GM18508 (cell line): Measurements from ENCODE around the gene SLC16A6.
"Not testable (repeated sequence)": the region's sequence is repeated elsewhere in the genome, so short reads cannot be mapped to it uniquely, and the experiment has no call there.

Experiments used
- ATAC-seq: cut with Tn5 transposase; IDR thresholded peaks from one replicate; pipeline ENCODE4 v1.9.1; 2021; ENCODE audit warnings: moderate number of reproducible peaks; ENCODE audit not compliant: insufficient read depth, unreplicated experiment

The SLC16A6 gene, protein sequence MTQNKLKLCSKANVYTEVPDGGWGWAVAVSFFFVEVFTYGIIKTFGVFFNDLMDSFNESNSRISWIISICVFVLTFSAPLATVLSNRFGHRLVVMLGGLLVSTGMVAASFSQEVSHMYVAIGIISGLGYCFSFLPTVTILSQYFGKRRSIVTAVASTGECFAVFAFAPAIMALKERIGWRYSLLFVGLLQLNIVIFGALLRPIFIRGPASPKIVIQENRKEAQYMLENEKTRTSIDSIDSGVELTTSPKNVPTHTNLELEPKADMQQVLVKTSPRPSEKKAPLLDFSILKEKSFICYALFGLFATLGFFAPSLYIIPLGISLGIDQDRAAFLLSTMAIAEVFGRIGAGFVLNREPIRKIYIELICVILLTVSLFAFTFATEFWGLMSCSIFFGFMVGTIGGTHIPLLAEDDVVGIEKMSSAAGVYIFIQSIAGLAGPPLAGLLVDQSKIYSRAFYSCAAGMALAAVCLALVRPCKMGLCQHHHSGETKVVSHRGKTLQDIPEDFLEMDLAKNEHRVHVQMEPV

DNA sequence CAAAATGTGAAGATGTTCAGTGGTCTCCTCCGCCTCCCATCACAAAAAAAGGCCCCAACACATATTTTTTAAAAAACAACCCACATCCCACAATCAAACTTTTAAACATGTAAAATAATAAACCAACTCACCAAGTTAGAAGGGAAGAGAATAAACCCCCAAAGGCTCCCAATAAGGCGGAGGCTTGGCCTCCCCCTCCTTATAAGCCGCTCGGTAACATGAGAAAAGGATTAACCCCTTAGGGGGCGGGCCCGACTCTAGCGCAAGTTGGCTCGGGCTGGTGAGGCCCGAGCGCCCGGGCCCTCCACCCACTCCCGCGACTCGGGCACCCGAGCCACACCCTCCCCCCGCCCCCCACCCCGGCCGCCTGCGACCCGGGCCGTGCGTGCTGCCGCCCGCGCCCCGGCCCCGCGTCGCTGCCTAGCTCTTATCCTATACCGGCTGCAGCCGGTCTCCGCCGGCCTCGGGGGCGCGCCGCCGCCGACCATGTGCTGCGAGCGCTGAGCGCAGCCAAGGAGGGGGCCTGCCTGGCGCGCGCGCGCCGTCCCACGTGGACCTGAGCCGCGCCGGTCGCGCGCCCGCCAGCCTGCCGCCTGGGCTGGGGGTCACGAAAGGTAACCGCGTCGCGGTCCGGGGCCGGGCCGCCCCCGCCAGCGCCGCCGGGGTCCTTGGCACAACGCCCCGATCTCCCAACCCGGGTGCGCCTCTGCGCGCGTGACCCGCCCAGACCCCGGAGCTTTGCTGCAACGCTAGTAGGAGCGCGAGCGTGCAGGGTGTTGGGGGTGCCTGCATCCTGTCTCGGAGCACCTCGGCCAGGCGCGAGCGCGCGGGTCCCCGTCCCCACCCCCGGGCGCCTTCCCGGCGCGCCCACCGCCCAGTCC is at the start of gene SLC16A6, which contains the start of gene ARSG:
TSS of gene SLC16A6 (minus strand) at position 173 of the 881 bp plus-strand sequence. CDS start 12,807 bp downstream, outside the sequence.
TSS of gene ARSG (plus strand) at position 541 of the 881 bp plus-strand sequence. CDS start 15,999 bp downstream, outside the sequence.
- ATAC-seq = no peak

DNA sequence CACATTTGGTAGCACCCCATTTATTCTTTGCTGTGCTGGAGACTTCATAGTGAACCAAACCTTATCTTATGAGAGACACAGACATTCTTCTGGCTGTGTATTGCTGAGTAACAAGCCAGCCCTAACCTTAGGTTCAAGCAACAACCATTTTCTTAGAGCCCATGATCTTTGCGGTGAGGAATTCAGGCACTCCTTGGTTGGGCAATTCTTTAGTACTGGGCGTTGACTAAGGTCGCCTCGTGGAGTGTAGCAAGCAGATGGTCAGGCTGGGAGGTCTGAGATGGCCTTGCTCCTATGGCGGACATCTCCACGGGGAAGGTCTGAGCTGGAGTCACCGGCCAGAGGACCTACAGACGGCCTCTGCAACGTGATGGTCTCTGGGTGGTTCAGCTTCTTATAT is 43.5 kb upstream of the SLC16A6 start:
- no peak for ATAC-seq

DNA sequence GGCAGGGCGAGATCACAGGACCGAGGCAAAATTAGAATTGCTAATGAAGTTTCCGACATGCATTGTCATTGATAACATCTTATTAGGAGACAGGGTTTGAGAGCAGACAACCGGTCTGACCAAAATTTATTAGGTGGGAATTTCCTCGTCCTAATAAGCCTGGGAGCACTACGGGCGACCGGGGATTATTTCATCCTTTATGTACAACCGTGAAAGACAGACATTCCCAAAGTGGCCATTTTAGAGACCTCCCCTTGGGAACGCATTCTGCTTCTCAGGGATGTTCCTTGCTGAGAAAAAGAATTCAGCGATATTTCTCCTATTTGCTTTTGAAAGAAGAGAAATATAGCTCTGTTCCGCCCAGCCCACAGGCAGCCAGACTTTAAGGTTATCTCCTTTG is 41.0 kb upstream of the SLC16A6 start:
- ATAC-seq = not testable (repeated sequence)

DNA sequence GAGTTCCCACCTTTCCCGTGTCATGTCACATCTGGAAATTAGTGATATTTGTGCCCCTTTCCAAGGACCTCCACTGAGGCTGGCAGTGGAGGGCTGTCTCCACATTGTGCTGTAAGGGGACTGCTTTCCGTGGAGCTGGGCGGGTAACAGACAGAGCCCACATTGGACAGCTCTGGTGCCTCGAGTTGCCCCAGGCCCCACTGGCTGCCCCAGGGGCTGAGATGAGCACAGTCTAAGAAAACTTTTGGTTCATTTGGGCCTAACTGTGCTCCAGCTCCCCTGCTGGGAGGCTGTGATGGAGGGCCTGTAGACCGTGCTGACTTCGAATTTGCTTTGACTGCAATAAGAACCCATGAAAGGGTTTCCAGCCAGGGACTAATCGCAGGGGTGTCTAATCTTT is 38.4 kb upstream of the SLC16A6 start:
- no peak for ATAC-seq

DNA sequence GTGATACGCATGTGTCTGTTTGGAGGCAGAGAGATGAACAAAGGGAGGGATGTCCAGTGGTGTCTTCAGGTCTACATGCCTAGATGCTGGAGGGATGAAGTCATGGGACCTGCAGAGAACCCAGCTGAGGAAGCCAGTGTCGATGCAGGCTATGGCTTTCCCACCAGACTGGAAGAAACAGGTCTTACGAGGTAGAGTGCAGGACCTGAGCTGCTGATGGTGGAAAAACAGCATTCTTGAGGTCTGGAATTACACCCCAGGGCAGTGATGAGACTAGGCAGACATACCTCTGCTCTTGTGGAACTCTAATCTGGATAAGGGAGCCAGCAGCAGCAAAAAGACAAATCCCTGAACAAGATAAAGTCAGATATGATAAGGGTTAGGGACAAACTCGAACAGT is 37.7 kb upstream of the SLC16A6 start:
- ATAC-seq = no peak

DNA sequence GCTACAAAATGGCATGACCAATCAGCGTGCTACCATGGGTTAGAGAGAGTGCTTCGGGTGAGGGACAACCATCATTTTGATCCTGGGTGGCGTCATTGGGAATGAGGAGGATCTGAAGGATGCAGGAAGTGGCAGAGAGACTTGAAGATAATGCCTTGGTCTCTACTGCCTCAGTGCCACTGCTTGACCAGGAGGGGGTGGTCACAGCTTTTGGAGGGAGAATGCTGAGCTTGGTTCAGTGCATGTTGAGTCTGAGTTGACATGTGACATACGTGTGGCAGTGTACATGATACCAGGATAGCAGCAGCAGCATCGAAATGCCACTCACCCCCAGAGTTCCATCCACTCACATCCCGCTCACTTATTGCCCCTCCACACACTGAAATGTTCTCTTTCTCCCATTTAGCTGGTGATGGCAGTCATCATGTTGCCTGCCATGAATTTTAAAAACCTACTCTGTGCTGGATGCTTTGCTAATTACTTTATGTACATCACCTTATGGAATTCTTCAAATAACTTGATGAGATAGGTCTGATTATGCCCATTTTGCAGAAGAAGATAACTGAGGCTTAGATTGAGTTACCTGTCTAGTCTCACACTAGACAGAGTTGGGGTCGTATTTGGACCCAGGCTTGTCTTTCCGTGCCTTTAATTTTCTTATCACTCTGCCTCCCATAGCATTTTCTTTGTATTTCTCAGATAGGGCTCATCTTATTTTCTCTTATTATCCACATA is 37.1 kb upstream of the SLC16A6 start:
- no peak for ATAC-seq

DNA sequence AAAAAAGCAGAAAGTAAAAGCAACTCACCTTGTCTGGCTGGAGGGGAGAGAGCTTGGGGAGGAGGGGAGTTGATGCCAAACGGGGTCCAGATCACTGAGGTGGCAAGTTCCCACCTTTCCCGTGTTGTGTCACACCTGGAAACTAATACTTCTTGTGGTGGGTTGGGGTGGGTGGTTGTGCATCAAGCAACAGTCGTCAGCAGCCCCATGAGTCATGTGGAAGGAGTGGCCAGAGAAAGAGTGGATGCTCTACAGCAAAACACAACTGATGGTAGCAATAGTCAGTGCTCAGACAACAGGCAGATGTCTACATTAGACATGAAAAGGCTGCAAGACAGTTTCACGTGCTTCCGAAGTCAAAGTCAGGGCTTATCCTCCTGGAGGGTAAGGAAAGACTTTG is 35.8 kb upstream of the SLC16A6 start:
- no peak for ATAC-seq

DNA sequence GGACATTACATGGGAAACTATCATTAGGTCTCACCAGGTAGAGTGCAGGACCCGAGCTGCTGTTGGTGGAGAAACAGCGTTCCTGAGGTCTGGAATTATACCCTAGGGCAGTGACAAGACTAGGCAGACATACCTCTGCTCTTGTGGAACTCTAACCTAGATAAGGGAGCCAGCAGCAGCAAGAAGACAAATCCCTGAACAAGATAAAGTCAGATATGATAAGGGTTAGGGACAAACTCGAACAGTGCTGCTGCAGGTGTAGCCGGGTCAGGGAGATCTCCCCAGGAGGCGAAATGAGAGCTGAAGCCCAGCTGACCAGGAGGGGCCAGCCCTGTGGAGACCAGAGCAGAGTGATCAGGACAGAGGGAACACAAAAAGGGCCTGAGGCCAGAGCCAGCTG is 35.0 kb upstream of the SLC16A6 start:
- no peak for ATAC-seq

DNA sequence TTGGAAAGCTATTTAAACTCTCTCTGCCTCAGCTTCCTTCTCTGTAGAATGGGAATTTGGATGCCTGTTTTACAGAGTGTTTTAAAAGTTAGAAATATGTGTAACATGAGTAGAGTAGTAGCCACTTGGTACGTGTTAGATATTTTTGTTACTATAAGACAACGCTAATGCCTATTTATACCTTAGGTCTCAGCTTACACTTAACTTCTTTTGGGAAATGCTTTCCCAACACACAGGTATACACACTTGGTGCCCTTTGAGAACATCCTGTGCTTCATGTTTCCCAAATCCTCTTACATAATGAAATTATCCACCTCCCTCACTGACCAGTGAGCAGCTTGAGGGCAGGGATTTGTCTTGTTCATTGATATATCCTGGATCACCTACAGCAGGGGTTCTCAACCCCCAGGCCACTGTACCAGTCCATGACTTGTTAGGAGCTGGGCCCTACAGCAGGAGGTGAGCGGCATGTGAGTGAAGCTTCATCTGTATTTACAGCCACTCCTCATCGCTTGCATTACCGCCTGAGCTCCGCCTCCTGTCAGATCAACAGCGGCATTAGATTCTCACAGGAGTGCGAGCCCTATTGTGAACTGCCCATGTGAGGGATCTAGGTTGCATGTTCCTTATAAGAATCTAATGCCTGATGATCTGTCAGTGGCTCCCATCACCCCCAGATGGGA is 33.9 kb upstream of the SLC16A6 start:
- no peak for ATAC-seq

DNA sequence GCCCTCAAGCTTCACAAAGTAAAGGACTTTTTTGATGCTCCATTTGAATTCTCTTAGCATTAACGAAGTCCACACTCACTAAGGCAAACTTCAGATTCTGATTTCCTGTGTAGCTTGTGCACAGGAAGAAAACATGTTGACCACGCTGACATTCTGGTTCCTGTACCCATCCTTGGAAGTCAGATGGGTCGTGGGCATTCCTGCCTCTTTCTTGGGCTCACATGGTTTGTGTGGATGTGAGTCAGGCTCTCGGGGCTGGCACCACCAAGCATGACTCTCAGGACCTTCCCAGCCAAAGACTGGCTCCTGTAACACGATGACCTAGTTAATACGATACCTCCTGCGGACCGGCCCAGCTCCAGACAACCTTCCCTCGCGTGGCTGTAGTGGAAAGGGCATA is 33.2 kb upstream of the SLC16A6 start:
- ATAC-seq = no peak

DNA sequence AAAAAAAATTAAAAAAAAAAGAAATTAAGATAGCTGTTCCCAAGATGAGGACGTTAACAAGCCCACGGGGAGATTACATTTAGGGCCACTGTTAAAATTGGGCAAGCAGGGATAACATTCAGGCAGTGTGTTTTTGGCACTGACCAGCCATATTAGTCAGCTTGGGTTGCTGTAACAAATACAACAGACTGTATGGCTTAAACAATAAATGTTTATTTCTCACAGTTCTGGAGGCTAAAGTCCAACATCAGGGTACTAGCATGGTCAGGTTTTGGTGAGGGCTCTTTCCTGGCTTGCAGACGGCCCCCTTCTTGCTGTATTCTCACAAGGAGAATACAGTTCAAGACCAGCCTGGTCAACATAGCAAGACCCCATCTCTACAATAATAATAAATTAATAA is 31.7 kb upstream of the SLC16A6 start:
- no peak for ATAC-seq

DNA sequence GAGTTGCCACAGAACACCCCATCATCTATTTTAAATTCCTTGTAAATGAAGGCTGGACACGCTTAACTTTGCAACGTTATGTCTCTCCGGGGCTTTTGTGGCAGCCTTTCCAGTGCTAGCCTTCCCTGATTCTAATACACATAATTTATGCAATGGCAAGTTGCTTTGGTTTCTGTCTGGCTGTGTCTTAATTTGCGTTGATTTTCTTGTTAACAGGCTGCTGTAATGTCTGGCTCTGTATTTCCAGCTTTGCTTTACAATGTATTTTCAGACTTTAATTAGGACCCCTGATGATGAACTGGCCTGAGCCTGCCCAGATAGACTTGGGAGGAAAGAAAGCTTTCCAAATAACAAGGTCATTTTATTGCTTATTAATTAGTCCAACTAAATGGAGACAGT is 30.6 kb upstream of the SLC16A6 start:
- no peak for ATAC-seq

DNA sequence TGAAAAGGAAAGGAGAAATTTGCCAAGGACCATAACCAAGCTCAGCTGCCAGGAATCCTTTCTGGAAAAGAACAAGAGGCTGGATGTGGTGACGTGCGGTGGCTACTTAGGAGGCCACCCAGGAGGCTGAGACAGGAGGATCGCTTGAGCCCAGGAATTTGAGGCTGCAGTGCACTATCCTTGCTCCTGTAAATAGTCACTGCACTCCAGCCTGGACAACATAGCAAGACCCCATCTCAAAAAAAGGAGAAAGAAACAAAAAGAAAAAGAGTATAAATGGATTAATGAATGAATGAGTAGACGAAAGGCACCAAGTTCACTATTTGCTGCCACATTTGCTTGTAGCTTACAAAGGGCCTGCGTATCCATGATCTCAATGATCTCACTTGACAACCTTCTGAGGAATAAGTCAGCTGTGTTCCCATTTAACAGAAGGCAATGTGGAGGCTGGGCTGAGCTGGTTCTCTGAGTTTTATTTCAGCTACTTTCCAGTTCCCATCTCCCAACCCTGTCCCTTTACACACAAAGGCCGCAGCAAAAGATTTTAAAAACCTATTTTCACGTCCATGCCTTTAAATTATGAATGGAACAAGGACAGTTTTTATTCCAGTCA is 30.1 kb upstream of the SLC16A6 start:
- no peak for ATAC-seq

DNA sequence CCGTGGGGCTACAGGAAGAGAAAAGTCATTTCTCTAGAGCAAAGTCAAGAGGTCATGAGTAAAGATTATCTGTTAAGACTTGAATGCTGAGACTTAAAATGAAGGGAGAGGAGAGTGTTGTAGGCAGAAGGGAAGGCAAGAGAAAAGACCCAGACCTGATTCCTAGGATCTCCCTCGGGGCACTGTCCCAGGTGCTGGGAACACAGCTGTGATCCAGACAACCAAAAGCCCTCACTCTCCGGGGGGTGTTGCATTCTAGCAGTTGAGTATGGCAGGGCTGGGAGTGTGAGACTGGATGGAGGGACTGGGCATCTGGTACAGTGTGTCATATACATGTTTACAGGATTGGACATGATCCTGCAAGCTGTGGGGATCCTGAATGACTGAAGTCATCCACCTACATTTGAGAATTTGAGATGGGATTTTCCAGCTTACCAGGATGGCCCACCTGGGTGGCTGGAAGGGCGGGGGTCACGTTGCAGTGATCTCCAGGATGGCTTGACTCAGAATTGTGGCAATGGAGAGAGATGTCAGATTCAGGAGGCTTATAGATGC is 29.5 kb upstream of the SLC16A6 start:
- ATAC-seq = no peak

DNA sequence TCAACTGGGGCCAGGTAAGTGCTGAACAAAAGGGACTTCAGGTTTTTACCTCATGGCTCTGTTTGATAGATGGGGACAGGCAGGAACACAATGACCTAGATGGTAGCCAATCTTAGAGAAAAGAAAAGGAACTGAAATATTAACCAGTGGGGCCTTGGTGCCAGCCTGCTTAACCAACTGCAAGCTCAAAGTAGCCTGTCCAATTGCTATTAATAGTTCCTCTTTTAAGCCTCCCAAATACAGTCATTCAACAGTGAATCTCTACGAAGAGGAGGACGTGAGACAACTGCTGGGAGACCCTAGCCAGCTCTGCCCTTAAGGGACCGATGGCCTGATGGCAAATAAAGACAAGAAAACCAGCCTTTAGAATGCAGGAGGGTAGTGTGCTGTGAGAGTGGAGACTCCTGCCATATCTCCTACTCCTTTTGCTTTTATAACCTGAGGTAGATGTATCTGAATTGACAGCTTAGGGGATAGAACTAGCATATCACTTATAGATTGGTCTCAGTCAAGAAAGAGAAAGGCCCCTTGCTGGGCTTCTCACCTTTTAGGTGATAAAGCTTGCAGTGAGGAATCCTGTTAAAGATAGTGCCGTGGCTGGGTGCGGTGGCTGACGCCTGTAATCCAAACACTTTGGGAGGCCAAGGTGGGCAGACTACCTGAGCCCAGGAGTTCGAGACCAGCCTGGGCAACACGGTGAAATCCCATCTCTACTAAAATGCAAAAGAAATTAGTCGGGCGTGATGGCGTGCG is 28.7 kb upstream of the SLC16A6 start:
- no peak for ATAC-seq

DNA sequence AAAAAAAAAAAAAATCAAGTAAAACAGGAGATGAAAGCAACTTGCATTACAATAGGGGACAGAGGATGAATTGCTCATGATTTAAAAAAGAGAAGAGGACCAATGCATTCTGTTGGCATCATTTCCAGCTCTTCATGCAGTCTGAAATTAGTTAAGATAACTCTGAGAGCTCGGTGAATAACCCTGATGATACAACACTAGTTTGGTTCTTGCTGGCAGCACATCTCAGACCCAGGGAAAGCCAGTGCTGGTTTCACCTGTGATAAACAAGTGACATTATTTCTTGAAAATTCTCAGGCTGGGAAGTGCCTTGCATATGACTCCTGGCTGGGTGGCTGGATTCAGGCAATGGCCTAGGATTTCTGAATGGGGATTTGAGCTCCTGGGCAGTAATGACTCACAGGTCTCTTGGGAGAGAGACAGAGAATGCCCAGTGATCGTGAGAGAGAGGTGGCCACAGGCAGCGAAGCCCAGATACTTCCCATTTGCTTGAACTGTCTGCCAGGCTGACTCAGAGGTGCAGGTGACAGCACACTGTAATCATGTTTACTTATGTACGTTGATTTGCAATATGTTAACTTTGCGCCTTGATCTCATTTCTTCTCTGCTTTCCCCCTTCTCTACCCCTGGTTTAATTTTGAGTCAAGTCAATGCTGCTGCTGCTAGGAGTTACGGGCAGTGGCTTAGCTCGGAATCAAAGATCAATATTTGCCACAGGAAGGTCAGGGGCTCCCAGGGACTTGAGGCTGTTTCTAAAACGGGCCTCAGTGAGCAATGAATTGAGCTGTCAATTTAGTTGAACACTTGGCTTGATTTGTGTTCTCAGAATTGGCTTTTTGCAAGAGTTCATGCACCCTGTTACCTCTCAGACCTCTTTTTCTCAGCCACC is 27.4 kb upstream of the SLC16A6 start:
- no peak for ATAC-seq

DNA sequence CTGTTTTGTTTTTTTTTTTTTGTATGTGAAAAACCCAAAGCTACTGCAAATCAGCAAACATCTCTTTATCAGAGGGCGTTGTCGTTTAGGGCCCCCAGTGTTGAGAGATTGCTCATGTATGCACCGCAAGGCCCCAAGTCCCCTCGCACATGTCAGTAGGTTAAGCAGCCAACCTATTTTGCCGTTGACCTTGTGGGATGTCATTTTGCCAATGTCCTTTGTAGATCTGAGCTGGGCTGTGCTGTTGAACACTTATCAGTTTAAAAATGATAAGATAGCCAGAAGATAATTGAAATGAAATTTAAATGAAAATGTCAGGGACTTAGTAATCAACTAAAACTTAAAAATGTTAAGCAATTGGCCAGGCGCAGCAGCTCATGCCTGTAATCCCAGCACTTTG is 26.5 kb upstream of the SLC16A6 start:
- ATAC-seq = no peak
